ENCODE data around the gene RNF111.

RNF111 gene

DNA sequence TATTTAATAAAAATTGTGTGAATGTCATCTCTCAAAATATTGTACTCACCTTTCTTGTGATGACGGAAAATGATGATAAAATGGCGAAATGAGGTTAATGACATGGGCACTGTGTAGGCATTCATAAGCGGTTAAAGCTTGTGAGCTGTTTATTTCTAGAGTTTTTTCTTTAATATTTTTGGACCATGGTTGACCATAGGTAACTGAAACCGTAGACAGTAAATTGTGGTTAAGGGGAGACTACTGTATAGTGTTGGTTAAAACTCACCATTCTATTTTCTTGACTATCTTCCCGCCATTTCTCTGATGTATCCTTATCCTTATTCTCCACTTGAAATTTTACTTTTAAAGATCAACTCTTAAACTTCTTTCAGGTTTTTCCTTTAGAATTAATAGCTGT lies 14.5 kb downstream of the RNF111 start:
- DNase-seq = no peak

GRCh38 chr15:59002418-59002859 lies 15.0 kb downstream of the RNF111 start:
- DNase-seq = no peak

DNA sequence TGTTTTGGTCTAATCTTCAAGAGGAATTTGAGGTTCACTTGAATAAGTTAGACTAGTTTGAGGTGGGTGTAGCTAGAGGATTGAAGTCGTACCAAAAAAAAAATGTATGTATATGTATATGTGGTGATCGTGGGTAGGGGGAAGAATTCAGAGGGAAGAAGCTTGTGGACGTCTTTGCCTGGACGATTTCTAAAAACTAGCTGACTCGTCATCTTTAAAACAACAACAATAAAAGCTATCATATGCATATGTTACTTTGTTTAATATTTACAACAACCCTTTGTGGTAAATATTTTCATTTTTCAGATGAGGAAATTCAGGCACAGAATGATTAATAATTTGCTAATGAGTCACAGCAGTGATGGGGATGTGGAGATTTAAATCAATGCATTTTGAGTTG lies 18.1 kb downstream of the RNF111 start:
- no peak for DNase-seq

- no peak for DNase-seq
Observed at GRCh38 chr15:59008086-59008485, 20.6 kb downstream of the RNF111 start.

- DNase-seq = no peak
Observed at GRCh38 chr15:59011262-59011952, 23.9 kb downstream of the RNF111 start.

GRCh38 chr15:59013246-59013873 lies 25.9 kb downstream of the RNF111 start:
- DNase-seq = no peak

GRCh38 chr15:59014068-59014467 lies 26.6 kb downstream of the RNF111 start:
- no peak for DNase-seq

- no peak for DNase-seq
Observed at GRCh38 chr15:59017449-59017848, 30.0 kb downstream of the RNF111 start.

DNA sequence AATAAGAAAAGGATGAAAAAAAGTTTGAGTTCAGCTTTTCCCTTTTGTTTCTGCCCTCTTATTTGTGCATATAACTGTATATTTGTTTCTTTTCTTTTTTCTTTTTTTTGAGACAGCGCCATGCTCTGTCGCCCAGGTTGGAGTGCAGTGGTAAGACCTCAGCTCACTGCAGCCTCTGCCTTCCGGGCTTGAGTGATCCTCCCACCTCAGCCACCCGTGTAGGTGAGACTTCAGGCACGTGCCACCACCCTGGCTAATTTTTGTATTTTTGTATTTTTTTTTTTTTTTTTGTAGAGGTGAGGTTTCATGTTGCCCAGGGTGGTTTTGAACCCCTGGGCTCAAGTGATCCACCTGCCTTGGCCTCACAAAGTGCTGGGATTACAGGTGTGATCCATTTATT lies 31.4 kb downstream of the RNF111 start:
- DNase-seq = no peak

GRCh38 chr15:59020322-59020721 lies 32.9 kb downstream of the RNF111 start:
- no peak for DNase-seq

DNA sequence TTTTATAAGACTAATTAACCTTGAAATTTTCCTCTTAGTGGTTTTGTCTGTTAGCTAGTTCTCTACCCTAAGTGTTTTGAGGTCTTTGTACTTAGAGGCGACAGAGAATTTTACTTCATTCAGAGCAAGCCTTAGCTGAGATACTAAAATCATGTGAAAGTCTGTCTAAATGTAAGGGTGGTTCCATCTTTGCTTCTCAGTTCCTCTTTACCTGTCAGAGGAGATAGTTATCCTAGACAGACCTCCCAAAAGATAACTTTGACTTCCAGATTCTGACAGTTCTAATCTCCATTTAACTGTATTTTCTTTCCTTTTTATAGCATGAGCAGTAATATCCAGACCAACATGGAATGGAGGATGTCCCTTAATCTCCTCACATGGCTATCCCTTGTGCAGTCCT lies 34.7 kb downstream of the RNF111 start:
- no peak for DNase-seq

GRCh38 chr15:59026207-59026606 lies 38.7 kb downstream of the RNF111 start:
- DNase-seq = no peak

DNA sequence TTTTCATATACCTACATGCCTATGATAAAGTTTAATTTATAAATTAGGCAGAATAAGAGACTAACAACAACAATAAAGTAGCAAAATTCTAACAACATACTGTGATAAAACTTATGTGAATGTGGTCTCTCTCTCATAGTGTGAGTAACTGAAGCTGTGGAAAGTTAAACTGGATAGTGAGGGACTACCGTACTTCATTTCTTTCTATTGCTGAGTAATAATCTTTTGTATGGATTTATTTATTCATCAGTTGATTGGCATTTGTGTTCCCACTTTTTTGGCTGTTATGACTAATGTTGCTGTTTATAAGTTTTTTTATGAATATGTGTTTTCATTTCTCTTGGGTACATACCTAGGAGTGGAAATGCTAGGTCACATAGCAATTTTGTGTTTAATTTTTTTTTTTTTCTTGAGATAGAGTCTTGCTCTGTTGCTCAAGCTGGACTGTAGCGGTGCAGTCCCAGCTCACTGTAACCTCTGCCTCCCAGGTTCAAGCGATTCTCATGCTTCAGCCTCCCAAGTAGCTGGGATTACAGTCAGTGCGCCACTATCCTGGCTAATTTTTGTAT lies 41.0 kb downstream of the RNF111 start:
- no peak for DNase-seq

GRCh38 chr15:59029554-59029953 lies 42.1 kb downstream of the RNF111 start:
- DNase-seq = no peak

DNA sequence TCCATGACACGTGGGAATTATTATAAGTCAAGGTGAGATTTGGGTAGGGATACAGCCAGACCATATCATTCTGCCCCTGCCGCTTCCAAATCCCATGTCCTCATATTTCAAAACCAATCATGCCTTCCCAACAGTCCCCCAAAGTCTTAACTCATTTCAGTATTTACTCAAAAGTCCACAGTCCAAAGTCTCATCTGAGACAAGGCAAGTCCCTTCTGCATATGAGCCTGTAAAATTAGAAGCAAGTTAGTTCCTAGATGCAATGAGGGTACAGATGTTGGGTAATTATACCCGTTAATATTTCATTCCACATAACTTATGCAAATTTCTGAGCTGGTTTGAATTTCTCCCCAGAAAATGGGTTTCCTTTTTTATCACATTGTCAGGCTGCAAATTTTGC lies 47.7 kb downstream of the RNF111 start:
- no peak for DNase-seq

- DNase-seq = no peak
Observed at GRCh38 chr15:59039225-59039624, 51.8 kb downstream of the RNF111 start.

DNA sequence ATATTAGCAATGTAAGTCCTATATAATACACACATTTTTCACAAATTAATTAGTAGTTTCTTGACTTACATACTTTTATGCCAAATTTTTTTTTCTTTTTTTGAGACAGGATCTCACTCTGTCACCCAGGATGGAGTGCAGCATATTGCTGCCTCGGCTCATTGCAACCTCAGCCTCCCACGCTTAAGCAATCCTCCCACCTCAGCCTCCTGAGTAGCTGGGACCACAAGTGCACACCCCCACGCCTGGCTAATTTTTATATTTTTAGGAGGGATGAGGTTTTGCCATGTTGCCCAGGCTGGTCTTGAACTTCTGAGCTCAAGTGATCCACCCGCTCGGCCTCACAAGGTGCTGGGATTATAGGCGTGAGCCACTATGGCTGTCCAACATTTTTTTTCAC lies 54.6 kb downstream of the RNF111 start:
- no peak for DNase-seq

GRCh38 chr15:59048897-59049296 lies 61.4 kb downstream of the RNF111 start:
- DNase-seq = no peak

- DNase-seq = no peak
Observed at GRCh38 chr15:59051873-59052861, 64.7 kb downstream of the RNF111 start.

GRCh38 chr15:59052915-59053407 lies 65.5 kb downstream of the RNF111 start:
- DNase-seq = no peak

- no peak for DNase-seq
Observed at GRCh38 chr15:59053482-59053881, 66.0 kb downstream of the RNF111 start.

- DNase-seq = no peak
Observed at GRCh38 chr15:59059076-59059597, 71.7 kb downstream of the RNF111 start.

GRCh38 chr15:59060348-59060747 lies 72.9 kb downstream of the RNF111 start:
- DNase-seq = no peak
